ENCODE results near the gene COL11A2. TPM values are rescaled to one million over a fixed set of nuclear protein-coding genes. Genes with fewer than 3 reads are reported as not detected.

The COL11A2 gene
- total RNA-seq, 3 donors from 2014 or later, result 0.48 to 0.98 (median 0.60) TPM

- ATAC-seq (no peak), DNase-seq (no peak)
- Mint-ChIP-seq H3K4me1 (ENCODE audit: low read depth) (no peaks in the 10 kb centered on the region), H3K9me3 (peaks cover 9% of the 10 kb centered on the region), H3K4me3 (no peak overlapping the region), H3K27me3 (ENCODE audit: low read depth) (peaks cover 19% of the 10 kb centered on the region), H3K36me3 (ENCODE audit: insufficient read depth) (peaks cover 2% of the 10 kb centered on the region)
Observed at GRCh38 chr6:33123181-33123580, 69.1 kb downstream of the COL11A2 start.

- Mint-ChIP-seq H3K4me3 (no peak overlapping the region), H3K36me3 (ENCODE audit: insufficient read depth) (peaks cover 2% of the 10 kb centered on the region), H3K9me3 (peaks cover 9% of the 10 kb centered on the region), H3K27me3 (ENCODE audit: low read depth) (peaks cover 34% of the 10 kb centered on the region), H3K4me1 (ENCODE audit: low read depth) (peaks cover 11% of the 10 kb centered on the region)
- ATAC-seq (no peak), DNase-seq (no peak)
Observed at GRCh38 chr6:33120001-33120400, 72.3 kb downstream of the COL11A2 start.

- Mint-ChIP-seq H3K36me3 (ENCODE audit: insufficient read depth) (no peaks in the 10 kb centered on the region), H3K9me3 (peaks cover 5% of the 10 kb centered on the region), H3K27me3 (ENCODE audit: low read depth) (peaks cover 44% of the 10 kb centered on the region)
Observed at GRCh38 chr6:33118525-33119123, 73.6 kb downstream of the COL11A2 start.

GRCh38 chr6:33117811-33118277 is 74.4 kb downstream of the COL11A2 start:
- H3K27me3 Mint-ChIP-seq (ENCODE audit: low read depth), result peaks cover 52% of the 10 kb centered on the region
- no peak overlapping the region for H3K4me3 Mint-ChIP-seq
- ATAC-seq (no peak), DNase-seq (no peak)
- H3K4me1 Mint-ChIP-seq (ENCODE audit: low read depth), result peaks cover 13% of the 10 kb centered on the region
- no peaks in the 10 kb centered on the region for H3K36me3 Mint-ChIP-seq (ENCODE audit: insufficient read depth)
- no peaks in the 10 kb centered on the region for H3K9me3 Mint-ChIP-seq

More at GRCh38 chr6:33118525-33119123, 73.6 kb downstream of the COL11A2 start:
- Mint-ChIP-seq H3K4me1 (ENCODE audit: low read depth) (peaks cover 13% of the 10 kb centered on the region), H3K4me3 (no peak overlapping the region)
- DNase-seq (no peak), ATAC-seq (peak in 1 of 2 donors; percentile 43)

- DNase-seq, result no peak
- peaks cover 59% of the 10 kb centered on the region for H3K27me3 Mint-ChIP-seq (ENCODE audit: low read depth)
- no peaks in the 10 kb centered on the region for H3K9me3 Mint-ChIP-seq
- no peak overlapping the region for H3K4me3 Mint-ChIP-seq
- H3K4me1 Mint-ChIP-seq (ENCODE audit: low read depth), result peaks cover 13% of the 10 kb centered on the region
- no peaks in the 10 kb centered on the region for H3K36me3 Mint-ChIP-seq (ENCODE audit: insufficient read depth)
- ATAC-seq, result no peak
Observed at GRCh38 chr6:33116841-33117711, 75.2 kb downstream of the COL11A2 start.

GRCh38 chr6:33116417-33116816 is 75.8 kb downstream of the COL11A2 start:
- H3K27me3 Mint-ChIP-seq (ENCODE audit: low read depth), result peaks cover 64% of the 10 kb centered on the region
- no peaks in the 10 kb centered on the region for H3K9me3 Mint-ChIP-seq
- ATAC-seq, result no peak
- no peaks in the 10 kb centered on the region for H3K36me3 Mint-ChIP-seq (ENCODE audit: insufficient read depth)
- H3K4me3 Mint-ChIP-seq, result no peak overlapping the region
- no peak for DNase-seq
- H3K4me1 Mint-ChIP-seq (ENCODE audit: low read depth), result peaks cover 13% of the 10 kb centered on the region

GRCh38 chr6:33114406-33114805 is 77.9 kb downstream of the COL11A2 start:
- no peaks in the 10 kb centered on the region for H3K36me3 Mint-ChIP-seq (ENCODE audit: insufficient read depth)
- ATAC-seq (no peak), DNase-seq (no peak)
- no peak overlapping the region for H3K4me3 Mint-ChIP-seq
- H3K4me1 Mint-ChIP-seq (ENCODE audit: low read depth), result peaks cover 13% of the 10 kb centered on the region
- H3K9me3 Mint-ChIP-seq, result no peaks in the 10 kb centered on the region
- peaks cover 77% of the 10 kb centered on the region for H3K27me3 Mint-ChIP-seq (ENCODE audit: low read depth)

- Mint-ChIP-seq H3K27me3 (ENCODE audit: low read depth) (peaks cover 78% of the 10 kb centered on the region), H3K36me3 (ENCODE audit: insufficient read depth) (no peaks in the 10 kb centered on the region), H3K9me3 (no peaks in the 10 kb centered on the region), H3K4me1 (ENCODE audit: low read depth) (peaks cover 13% of the 10 kb centered on the region), H3K4me3 (no peak overlapping the region)
- DNase-seq (no peak), ATAC-seq (no peak)
Observed at GRCh38 chr6:33113755-33114154, 78.5 kb downstream of the COL11A2 start.

Other genes with a start within 250 kb of the COL11A2 start
- gene HLA-DMA, start 239.4 kb downstream of the COL11A2 start, total RNA-seq, result 1 to 10 TPM; 4.3 to 6.4 (median 5.5) TPM
- 100 to 1,000 TPM; 338 to 358 (median 348) TPM for gene BRD2, start 223.9 kb downstream of the COL11A2 start, total RNA-seq
- gene HLA-DOA, start 182.9 kb downstream of the COL11A2 start, total RNA-seq, result 1 to 10 TPM; 2.0 to 2.1 (median 2.1) TPM
- gene HLA-DPA1, start 118.8 kb downstream of the COL11A2 start, total RNA-seq, result 10 to 100 TPM; 18.0 to 31.5 (median 19.8) TPM
- gene HLA-DPB1, start 116.5 kb downstream of the COL11A2 start, total RNA-seq, result 1 to 10 TPM; 6.0 to 9.8 (median 6.3) TPM
- 10 to 100 TPM; 55.2 to 62.3 (median 60.8) TPM for gene RXRB, start 8.2 kb upstream of the COL11A2 start, total RNA-seq
- 10 to 100 TPM; 68.7 to 78.3 (median 72.1) TPM for gene SLC39A7, start 8.4 kb upstream of the COL11A2 start, total RNA-seq
- gene HSD17B8, start 12.2 kb upstream of the COL11A2 start, total RNA-seq, result 10 to 100 TPM; 11.7 to 20.1 (median 19.4) TPM
- 10 to 100 TPM; 64.7 to 66.5 (median 66.3) TPM for gene RING1, start 16.0 kb upstream of the COL11A2 start, total RNA-seq
- 10 to 100 TPM; 51.2 to 65.4 (median 63.5) TPM for gene VPS52, start 79.4 kb upstream of the COL11A2 start, total RNA-seq
- 1,000 to 10,000 TPM; 4,231 to 4,415 (median 4,409) TPM for gene RPS18, start 79.6 kb upstream of the COL11A2 start, total RNA-seq
- gene B3GALT4, start 84.7 kb upstream of the COL11A2 start, total RNA-seq, result 1 to 10 TPM; 2.6 to 3.8 (median 3.7) TPM
- 100 to 1,000 TPM; 188 to 198 (median 197) TPM for gene WDR46, start 96.8 kb upstream of the COL11A2 start, total RNA-seq
- gene PFDN6, start 97.1 kb upstream of the COL11A2 start, total RNA-seq, result 100 to 1,000 TPM; 153 to 157 (median 153) TPM
- gene RGL2, start 106.5 kb upstream of the COL11A2 start, total RNA-seq, result 10 to 100 TPM; 11.6 to 15.8 (median 15.4) TPM
- 100 to 1,000 TPM; 265 to 315 (median 301) TPM for gene TAPBP, start 121.6 kb upstream of the COL11A2 start, total RNA-seq
- gene ZBTB22, start 125.3 kb upstream of the COL11A2 start, total RNA-seq, result 1 to 10 TPM; 6.1 to 9.4 (median 8.9) TPM
- 10 to 100 TPM; 73.6 to 88.5 (median 81.5) TPM for gene DAXX, start 130.5 kb upstream of the COL11A2 start, total RNA-seq
- 1 to 10 TPM; 7.3 to 8.3 (median 7.4) TPM for gene KIFC1, start 199.4 kb upstream of the COL11A2 start, total RNA-seq
- 10 to 100 TPM; 24.4 to 29.4 (median 26.8) TPM for gene PHF1, start 218.5 kb upstream of the COL11A2 start, total RNA-seq
- gene CUTA, start 225.6 kb upstream of the COL11A2 start, total RNA-seq, result 10 to 100 TPM; 76.6 to 84.5 (median 79.2) TPM
- gene SYNGAP1, start 227.6 kb upstream of the COL11A2 start, total RNA-seq, result 10 to 100 TPM; 18.6 to 23.4 (median 20.2) TPM